Vagina (tissue), 2 donors: Measurements from ENCODE around the gene RARA. TPM values are rescaled to one million over a fixed set of nuclear protein-coding genes. Genes with fewer than 3 reads are reported as not detected.
A peak's percentile ranks its signal among the peaks of the same experiment; 100 is the strongest.

Experiments
- DNase-seq, 2 donors: peaks; one replicate each; pipeline ENCODE4 v3.0.0-alpha.2; 2017; ENCODE audit errors: extremely low spot score in 2 of 2
- H3K27ac ChIP-seq: fragments of 200-600 bp; sonication (generic); one replicate; pipeline ENCODE4 v1.5.1; 2019
- H3K27me3 ChIP-seq: fragments of 200-600 bp; sonication (generic); one replicate; pipeline ENCODE4 v1.5.1; 2019
- H3K36me3 ChIP-seq, 2 donors: fragments of 200-600 bp; sonication (generic); one replicate each; pipeline ENCODE4 v1.5.1; 2017 to 2019
- H3K4me1 ChIP-seq: fragments of 200-600 bp; sonication (generic); one replicate; pipeline ENCODE4 v1.5.1; 2019
- H3K4me3 ChIP-seq, 2 donors: fragments of 200-600 bp; sonication (generic); 1 replicate in 1 of 2; 2 replicates in 1 of 2; pipeline ENCODE4 v1.5.1; 2016 to 2019
- H3K9me3 ChIP-seq: fragments of 200-600 bp; sonication (generic); one replicate; pipeline ENCODE4 v1.5.1; 2019
- CTCF ChIP-seq, 3 experiments: fragments of 450-650 bp in 2 of 3; fragments of 200-600 bp in 1 of 3; sonication (generic) in 1 of 3; IDR thresholded peaks; one replicate each; pipeline ENCODE4 v1.5.1; 2017 to 2019; ENCODE audit warnings: antibody characterized with exemption in 3 of 3, mild to moderate bottlenecking in 2 of 3, moderate library complexity in 2 of 3
- POLR2A ChIP-seq, 2 donors: fragments of 450-650 bp; IDR thresholded peaks; one replicate each; pipeline ENCODE4 v1.6.1; 2017; ENCODE audit warnings: antibody characterized with exemption in 2 of 2, mild to moderate bottlenecking in 2 of 2, moderate library complexity in 2 of 2
- POLR2AphosphoS5 ChIP-seq, 2 donors: sonication (generic); formaldehyde crosslinking; IDR thresholded peaks; one replicate each; pipeline ENCODE4 v1.9.0; 2017; ENCODE audit warnings: antibody characterized with exemption in 2 of 2, mild to moderate bottlenecking in 2 of 2, low read depth in 1 of 2; ENCODE audit not compliant: insufficient read depth in 1 of 2
- intact Hi-C: fragments of 100-400 bp; cut with DNase I; formaldehyde crosslinking; loops from one replicate; pipeline ENCODE4 v1.15.1; 2023
- small RNA-seq: library from RNA; depleted of rRNA; stranded (forward); fragments of <200 nt; gene quantifications from one replicate; pipeline ENCODE3, GENCODE V24; 2016
- total RNA-seq: library from RNA; depleted of rRNA; stranded (reverse); fragments of >200 nt; gene quantifications from one replicate; pipeline ENCODE4 v1.2.3, GENCODE V29; 2016

Gene RARA
- total RNA-seq, 1 donor from 2014 or later: 58.9 TPM

GRCh38 chr17:40399185-40399584 is 90.2 kb downstream of the RARA start:
- H3K9me3 ChIP-seq: no peaks in the 10 kb centered on the region
- intact Hi-C loops: no loop called here
- DNase-seq: no peak
- no peaks in the 10 kb centered on the region for H3K27me3 ChIP-seq
- no peaks in the 10 kb centered on the region for H3K36me3 ChIP-seq
- H3K27ac ChIP-seq: no peak overlapping the region
- no peak overlapping the region for H3K4me3 ChIP-seq
- no peaks in the 10 kb centered on the region for H3K4me1 ChIP-seq
- TF ChIP-seq POLR2A (IDR thresholded peaks at IDR 0.05) (no peak), CTCF (IDR thresholded peaks at IDR 0.05) (peak; percentile 28 to 45 (median 33)), POLR2AphosphoS5 (IDR thresholded peaks at IDR 0.05; ENCODE audit: insufficient read depth in 1 of 2, low read depth in 1 of 2) (no peak)

GRCh38 chr17:40402668-40403067 is 93.7 kb downstream of the RARA start:
- intact Hi-C loops: no loop called here
- H3K4me3 ChIP-seq: no peak overlapping the region
- no peak for DNase-seq
- H3K27ac ChIP-seq: no peak overlapping the region
- no peaks in the 10 kb centered on the region for H3K36me3 ChIP-seq
- TF ChIP-seq POLR2AphosphoS5 (IDR thresholded peaks at IDR 0.05; ENCODE audit: insufficient read depth in 1 of 2, low read depth in 1 of 2) (no peak), POLR2A (IDR thresholded peaks at IDR 0.05) (no peak), CTCF (IDR thresholded peaks at IDR 0.05) (no peak)
- H3K4me1 ChIP-seq: no peaks in the 10 kb centered on the region
- H3K27me3 ChIP-seq: no peaks in the 10 kb centered on the region
- H3K9me3 ChIP-seq: no peaks in the 10 kb centered on the region

GRCh38 chr17:40404003-40404402 is 95.0 kb downstream of the RARA start:
- no peak overlapping the region for H3K27ac ChIP-seq
- intact Hi-C loops: no loop called here
- no peaks in the 10 kb centered on the region for H3K36me3 ChIP-seq
- H3K27me3 ChIP-seq: no peaks in the 10 kb centered on the region
- no peaks in the 10 kb centered on the region for H3K4me1 ChIP-seq
- TF ChIP-seq CTCF (IDR thresholded peaks at IDR 0.05): no peak
- no peak for TF ChIP-seq POLR2A (IDR thresholded peaks at IDR 0.05)
- no peak for TF ChIP-seq POLR2AphosphoS5 (IDR thresholded peaks at IDR 0.05; ENCODE audit: insufficient read depth in 1 of 2, low read depth in 1 of 2)
- H3K4me3 ChIP-seq: no peak overlapping the region
- no peaks in the 10 kb centered on the region for H3K9me3 ChIP-seq
- no peak for DNase-seq

Small RNA genes lying within 50 kb of the gene (small RNA-seq; reads per million reads assigned to genes)
- not detected for gene RF00019
- gene RNA5SP441: not detected

Other genes starting within 250 kb of the RARA start
- 40.3 TPM for gene THRA, start 246.2 kb upstream of the RARA start, total RNA-seq
- gene NR1D1, start 208.6 kb upstream of the RARA start, total RNA-seq: 15.0 TPM
- 62.4 TPM for gene MSL1, start 187.2 kb upstream of the RARA start, total RNA-seq
- 40.0 TPM for gene CASC3, start 168.6 kb upstream of the RARA start, total RNA-seq
- 144 TPM for gene RAPGEFL1, start 131.7 kb upstream of the RARA start, total RNA-seq
- gene WIPF2, start 89.9 kb upstream of the RARA start, total RNA-seq: 10.6 TPM
- gene CDC6, start 21.3 kb upstream of the RARA start, total RNA-seq: 3.7 TPM
- 12.0 TPM for gene GJD3, start 55.6 kb downstream of the RARA start, total RNA-seq
- gene TOP2A, start 108.7 kb downstream of the RARA start, total RNA-seq: 16.9 TPM
- 700 TPM for gene IGFBP4, start 134.3 kb downstream of the RARA start, total RNA-seq
- gene TNS4, start 192.4 kb downstream of the RARA start, total RNA-seq: 296 TPM